Loucy (cell line): ENCODE results near the gene SYT1.

Experiments used
- H2AFZ ChIP-seq: fragments of 200-600 bp; sonication (generic); 2 replicates; pipeline ENCODE4 v1.6.0; 2016; ENCODE audit warnings: antibody characterized with exemption, mild to moderate bottlenecking, low read length, moderate library complexity
- H3F3A ChIP-seq: fragments of 200-600 bp; 2 replicates; pipeline ENCODE4 v1.6.0; 2016; ENCODE audit warnings: antibody characterized with exemption, low read depth, mild to moderate bottlenecking
- H3K27me3 ChIP-seq: fragments of 200-600 bp; sonication (generic); 2 replicates; pipeline ENCODE4 v1.6.1; 2014; ENCODE audit warnings: low read length, mild to moderate bottlenecking; ENCODE audit not compliant: insufficient read depth, poor library complexity, severe bottlenecking
- H3K36me3 ChIP-seq: fragments of 200-600 bp; sonication (generic); 2 replicates; pipeline ENCODE4 v1.6.1; 2016; ENCODE audit warnings: low read length; ENCODE audit not compliant: insufficient read depth
- H3K4me1 ChIP-seq: fragments of 200-600 bp; sonication (generic); 2 replicates; pipeline ENCODE4 v1.5.1; 2014; ENCODE audit warnings: low read length, mild to moderate bottlenecking; ENCODE audit not compliant: insufficient read depth, poor library complexity, severe bottlenecking
- H3K4me2 ChIP-seq: fragments of 200-600 bp; sonication (generic); 2 replicates; pipeline ENCODE4 v1.6.0; 2014; ENCODE audit warnings: antibody characterized with exemption, low read length, low read depth, mild to moderate bottlenecking; ENCODE audit not compliant: poor library complexity, severe bottlenecking
- H3K4me3 ChIP-seq: fragments of 200-600 bp; sonication (generic); 2 replicates; pipeline ENCODE4 v1.5.1; 2014; ENCODE audit warnings: low read length, mild to moderate bottlenecking, mixed read lengths; ENCODE audit not compliant: poor library complexity, severe bottlenecking
- H3K79me2 ChIP-seq: fragments of 200-600 bp; sonication (generic); 2 replicates; pipeline ENCODE4 v1.6.1; 2014; ENCODE audit warnings: low read length; ENCODE audit not compliant: insufficient read depth
- H3K9ac ChIP-seq: fragments of 200-600 bp; sonication (generic); 2 replicates; pipeline ENCODE4 v1.6.0; 2014; ENCODE audit warnings: mild to moderate bottlenecking, low read depth, low read length, moderate library complexity; ENCODE audit not compliant: poor library complexity, severe bottlenecking
- H3K9me2 ChIP-seq: fragments of 200-600 bp; sonication (generic); replicated peaks from 2 replicates; pipeline ENCODE4 v1.6.1; 2016; ENCODE audit warnings: low read depth, low read length, mixed read lengths
- H3K9me3 ChIP-seq: fragments of 200-600 bp; sonication (generic); 2 replicates; pipeline ENCODE4 v1.6.1; 2014; ENCODE audit warnings: mild to moderate bottlenecking, antibody characterized with exemption, low read length, low read depth; ENCODE audit not compliant: insufficient read depth
- H4K20me1 ChIP-seq: fragments of 200-600 bp; sonication (generic); 2 replicates; pipeline ENCODE4 v1.6.0; 2014; ENCODE audit warnings: antibody characterized with exemption, low read length, mild to moderate bottlenecking; ENCODE audit not compliant: insufficient read depth, poor library complexity, severe bottlenecking
- CTCF ChIP-seq: fragments of 200-600 bp; sonication (generic); conservative IDR thresholded peaks from 2 replicates; pipeline ENCODE4 v1.5.1; 2014; ENCODE audit warnings: mild to moderate bottlenecking, antibody characterized with exemption, low read length
- EZH2phosphoT487 ChIP-seq: fragments of 200-600 bp; IDR thresholded peaks from 2 replicates; pipeline ENCODE4 v1.6.1; 2018; ENCODE audit warnings: antibody characterized with exemption, mild to moderate bottlenecking, moderate library complexity, borderline replicate concordance

Gene SYT1

GRCh38 chr12:79441534-79441933, 577.0 kb downstream of the SYT1 start:
- Histone ChIP-seq H3K27me3 (no peaks in the 10 kb centered on the region), H3K9me3 (no peaks in the 10 kb centered on the region), H3F3A (no peaks in the 10 kb centered on the region), H3K36me3 (no peaks in the 10 kb centered on the region), H3K9ac (no peak overlapping the region), H3K4me2 (no peak overlapping the region), H3K9me2 (no peaks in the 10 kb centered on the region), H3K79me2 (no peaks in the 10 kb centered on the region), H2AFZ (no peak overlapping the region), H4K20me1 (no peaks in the 10 kb centered on the region), H3K4me3 (no peak overlapping the region), H3K4me1 (no peaks in the 10 kb centered on the region)
- TF ChIP-seq EZH2phosphoT487 (no peak), CTCF (no peak)

- no peaks in the 10 kb centered on the region for H3K9me3 ChIP-seq
- H3K4me2 ChIP-seq, result no peak overlapping the region
- no peak overlapping the region for H3K9ac ChIP-seq
- no peaks in the 10 kb centered on the region for H3K4me1 ChIP-seq
- no peaks in the 10 kb centered on the region for H3K79me2 ChIP-seq
- no peak for TF ChIP-seq EZH2phosphoT487
- no peak for TF ChIP-seq CTCF
- H3F3A ChIP-seq, result no peaks in the 10 kb centered on the region
- H2AFZ ChIP-seq, result no peak overlapping the region
- H3K36me3 ChIP-seq, result no peaks in the 10 kb centered on the region
- H3K9me2 ChIP-seq, result no peaks in the 10 kb centered on the region
- no peaks in the 10 kb centered on the region for H3K27me3 ChIP-seq
- H3K4me3 ChIP-seq, result no peak overlapping the region
- no peaks in the 10 kb centered on the region for H4K20me1 ChIP-seq
Observed at GRCh38 chr12:79442396-79442795, 577.8 kb downstream of the SYT1 start.

- Histone ChIP-seq H4K20me1 (no peaks in the 10 kb centered on the region), H3K9ac (no peak overlapping the region), H3F3A (no peaks in the 10 kb centered on the region), H3K36me3 (no peaks in the 10 kb centered on the region), H3K27me3 (no peaks in the 10 kb centered on the region), H3K4me2 (no peak overlapping the region), H3K4me3 (no peak overlapping the region), H3K4me1 (no peaks in the 10 kb centered on the region), H3K9me2 (no peaks in the 10 kb centered on the region), H2AFZ (no peak overlapping the region), H3K79me2 (no peaks in the 10 kb centered on the region), H3K9me3 (no peaks in the 10 kb centered on the region)
- TF ChIP-seq CTCF, result no peak
- no peak for TF ChIP-seq EZH2phosphoT487
Observed at GRCh38 chr12:79444089-79444488, 579.5 kb downstream of the SYT1 start.
